Thoracic aorta (tissue), 2 donors: Measurements from ENCODE around the gene CTNNA3. TPM values are rescaled to one million over a fixed set of nuclear protein-coding genes. Genes with fewer than 3 reads are reported as not detected.
"Not testable (repeated sequence)": the region's sequence is repeated elsewhere in the genome, so short reads cannot be mapped to it uniquely, and the experiment has no call there.

Experiments used
- ATAC-seq: fragments of 150-250 bp; one replicate; pipeline ENCODE4 v1.8.0; 2017; ENCODE audit warnings: low read depth; ENCODE audit not compliant: insufficient number of reproducible peaks, low FRiP score
- DNase-seq: peaks from one replicate; pipeline ENCODE4 v3.0.0-alpha.2; 2020; ENCODE audit warnings: low spot score
- H3K27ac ChIP-seq, 2 donors: fragments of 200-600 bp; sonication (generic); 1 replicate in 1 of 2; 2 replicates in 1 of 2; pipeline ENCODE4 v1.5.1; 2016; ENCODE audit warnings: mild to moderate bottlenecking in 2 of 2, moderate library complexity in 2 of 2
- H3K27me3 ChIP-seq: fragments of 200-600 bp; sonication (generic); replicated peaks from 2 replicates; pipeline ENCODE4 v1.6.0; 2016; ENCODE audit warnings: mild to moderate bottlenecking; ENCODE audit not compliant: insufficient read depth
- H3K36me3 ChIP-seq: fragments of 200-600 bp; sonication (generic); one replicate; pipeline ENCODE4 v1.5.1; 2016
- H3K4me1 ChIP-seq, 2 donors: fragments of 200-600 bp; sonication (generic); 1 replicate in 1 of 2; 2 replicates in 1 of 2; pipeline versions ENCODE4 v1.5.1 to v1.6.0; 2016; ENCODE audit warnings: low read depth in 2 of 2, mild to moderate bottlenecking in 1 of 2; ENCODE audit not compliant: control insufficient read depth in 1 of 2
- H3K4me3 ChIP-seq: fragments of 200-600 bp; sonication (generic); 2 replicates; pipeline ENCODE4 v1.5.1; 2016; ENCODE audit warnings: mild to moderate bottlenecking
- H3K9me3 ChIP-seq: fragments of 200-600 bp; sonication (generic); 2 replicates; pipeline ENCODE4 v1.5.1; 2016
- CTCF ChIP-seq: fragments of 200-600 bp; sonication (generic); IDR thresholded peaks from one replicate; pipeline ENCODE4 v1.5.1; 2019; ENCODE audit warnings: antibody characterized with exemption
- total RNA-seq, 2 donors: library from RNA; depleted of rRNA; stranded (reverse); fragments of >200 nt; gene quantifications; one replicate each; pipeline versions ENCODE4 v1.1.0 to v1.2.3, GENCODE V29; 2016

The CTNNA3 gene
- total RNA-seq, 2 donors from 2014 or later, result 0.95 to 1.2 TPM

DNA sequence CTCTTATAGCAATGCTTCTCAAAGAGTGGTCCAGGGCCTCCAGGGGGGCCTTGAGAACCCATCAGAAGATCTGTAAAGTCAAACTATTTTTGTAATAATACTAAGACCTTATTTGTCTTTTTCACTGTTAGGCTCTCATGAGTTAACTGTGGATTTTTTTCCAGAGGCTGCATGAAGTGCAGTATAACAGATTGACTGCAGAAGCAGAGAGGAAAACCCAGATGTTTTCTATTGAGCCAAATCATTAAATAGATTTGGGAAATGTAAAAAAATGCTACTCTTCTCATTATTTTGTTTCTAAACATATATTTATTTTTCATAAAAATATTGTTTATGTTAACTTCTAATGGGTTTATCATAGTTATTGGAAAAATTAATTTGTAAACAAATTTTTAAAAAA lies 1359.2 kb downstream of the CTNNA3 start:
- no peak for TF ChIP-seq CTCF
- ATAC-seq, result no peak
- no peaks in the 10 kb centered on the region for H3K4me1 ChIP-seq
- H3K27ac ChIP-seq, result no peak overlapping the region
- H3K9me3 ChIP-seq, result peaks cover 3% of the 10 kb centered on the region
- no peaks in the 10 kb centered on the region for H3K27me3 ChIP-seq
- no peak for DNase-seq
- H3K4me3 ChIP-seq, result no peak overlapping the region
- H3K36me3 ChIP-seq, result no peaks in the 10 kb centered on the region

DNA sequence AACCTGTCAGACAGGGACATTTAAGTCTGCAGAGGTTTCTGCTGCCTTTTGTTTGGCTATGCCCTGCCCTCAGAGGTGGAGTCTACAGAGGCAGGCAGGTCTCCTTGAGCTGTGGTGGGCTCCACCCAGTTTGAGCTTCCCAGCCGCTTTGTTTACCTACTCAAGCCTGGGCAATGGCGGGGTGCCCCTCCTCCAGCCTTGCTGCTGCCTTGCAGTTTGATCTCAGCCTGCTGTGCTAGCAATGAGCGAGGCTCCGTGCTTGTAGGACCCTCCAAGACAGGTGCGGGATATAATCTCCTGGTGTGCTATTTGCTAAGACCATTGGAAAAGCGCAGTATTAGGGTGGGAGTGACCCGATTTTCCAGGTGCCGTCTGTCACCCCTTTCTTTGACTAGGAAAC lies 1360.2 kb downstream of the CTNNA3 start:
- not testable (repeated sequence) for DNase-seq, H3K27me3 ChIP-seq, H3K9me3 ChIP-seq

GRCh38 chr10:66329147-66329546 lies 1366.8 kb downstream of the CTNNA3 start:
- no peak for TF ChIP-seq CTCF
- no peak for DNase-seq
- no peaks in the 10 kb centered on the region for H3K27me3 ChIP-seq
- H3K36me3 ChIP-seq, result no peaks in the 10 kb centered on the region
- H3K4me3 ChIP-seq, result no peak overlapping the region
- no peaks in the 10 kb centered on the region for H3K4me1 ChIP-seq
- H3K27ac ChIP-seq, result no peak overlapping the region
- ATAC-seq, result no peak
- no peaks in the 10 kb centered on the region for H3K9me3 ChIP-seq

More for the DNA sequence above, 1360.2 kb downstream of the CTNNA3 start:
- H3K4me1 ChIP-seq, H3K36me3 ChIP-seq, ATAC-seq, H3K4me3 ChIP-seq, H3K27ac ChIP-seq: not testable (repeated sequence)

- ATAC-seq (no peak), DNase-seq (no peak)
- no peak overlapping the region for H3K4me3 ChIP-seq
- no peaks in the 10 kb centered on the region for H3K36me3 ChIP-seq
- no peaks in the 10 kb centered on the region for H3K9me3 ChIP-seq
- no peak for TF ChIP-seq CTCF
- H3K27me3 ChIP-seq, result no peaks in the 10 kb centered on the region
- no peaks in the 10 kb centered on the region for H3K4me1 ChIP-seq
- no peak overlapping the region for H3K27ac ChIP-seq
These were observed 1369.1 kb downstream of the CTNNA3 start for GRCh38 chr10:66326876-66327275.

DNA sequence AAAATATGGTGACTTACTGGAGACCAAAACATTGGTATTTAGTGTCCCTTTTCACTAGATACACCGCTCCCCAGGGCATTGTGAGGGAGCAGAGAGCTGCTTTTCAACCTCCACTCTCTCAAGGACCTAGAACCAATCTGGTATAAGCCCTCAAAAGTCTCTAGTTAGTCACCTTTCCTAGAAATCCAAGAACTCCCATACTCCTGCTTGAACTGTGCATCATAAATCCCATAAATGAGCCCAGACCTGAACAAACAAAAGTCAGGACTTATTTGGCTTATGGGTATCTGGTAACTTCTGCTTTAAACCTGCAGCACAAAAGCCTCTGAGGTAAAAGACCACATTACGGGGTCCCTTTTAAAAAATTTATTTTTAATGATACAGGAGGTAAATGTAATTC lies 1373.2 kb downstream of the CTNNA3 start:
- Histone ChIP-seq H3K27ac (no peak overlapping the region), H3K9me3 (no peaks in the 10 kb centered on the region), H3K36me3 (no peaks in the 10 kb centered on the region), H3K4me3 (no peak overlapping the region), H3K4me1 (no peaks in the 10 kb centered on the region), H3K27me3 (no peaks in the 10 kb centered on the region)
- DNase-seq (no peak), ATAC-seq (no peak)
- TF ChIP-seq CTCF, result no peak
